MM.1S (cell line): ENCODE measurements around the gene NF2.

Source experiments
- DNase-seq: peaks from one replicate; pipeline ENCODE4 v3.0.0-alpha.2; 2015
- H2AFZ ChIP-seq: fragments of 300-600 bp; sonication (generic); 2 replicates; pipeline ENCODE4 v1.6.0; 2016; ENCODE audit warnings: antibody characterized with exemption, low read length
- H3F3A ChIP-seq: fragments of 300-600 bp; sonication (generic); 2 replicates; pipeline ENCODE4 v1.6.1; 2016; ENCODE audit warnings: mild to moderate bottlenecking, antibody characterized with exemption, low read length, moderate library complexity, mixed read lengths; ENCODE audit not compliant: insufficient read depth
- H3K27ac ChIP-seq: fragments of 300-600 bp; sonication (generic); 2 replicates; pipeline ENCODE4 v1.5.1; 2016; ENCODE audit warnings: mild to moderate bottlenecking, low read length
- H3K27me3 ChIP-seq: fragments of 300-600 bp; sonication (generic); replicated peaks from 2 replicates; pipeline ENCODE4 v1.6.0; 2016; ENCODE audit warnings: low read length; ENCODE audit not compliant: insufficient read depth
- H3K36me3 ChIP-seq: fragments of 300-600 bp; sonication (generic); replicated peaks from 2 replicates; pipeline ENCODE4 v1.6.1; 2016; ENCODE audit warnings: mild to moderate bottlenecking, low read length, mixed read lengths; ENCODE audit not compliant: insufficient read depth
- H3K4me1 ChIP-seq: fragments of 300-600 bp; sonication (generic); 2 replicates; pipeline ENCODE4 v1.6.1; 2016; ENCODE audit warnings: low read length, mixed read lengths
- H3K4me2 ChIP-seq: fragments of 300-600 bp; sonication (generic); 2 replicates; pipeline ENCODE4 v1.6.0; 2016; ENCODE audit warnings: low read depth, low read length
- H3K4me3 ChIP-seq: fragments of 300-600 bp; sonication (generic); 2 replicates; pipeline ENCODE4 v1.5.1; 2016; ENCODE audit warnings: low read length, mixed read lengths
- H3K79me2 ChIP-seq: fragments of 300-600 bp; sonication (generic); 2 replicates; pipeline ENCODE4 v1.6.1; 2016; ENCODE audit warnings: mixed run types, low read length, mixed read lengths
- H3K9ac ChIP-seq: fragments of 300-600 bp; sonication (generic); 2 replicates; pipeline ENCODE4 v1.6.1; 2016; ENCODE audit warnings: low read length, mixed read lengths
- H3K9me2 ChIP-seq: fragments of 300-600 bp; sonication (generic); replicated peaks from 2 replicates; pipeline ENCODE4 v1.6.1; 2016; ENCODE audit warnings: mild to moderate bottlenecking, low read length, mixed read lengths; ENCODE audit not compliant: insufficient read depth
- H3K9me3 ChIP-seq: fragments of 300-600 bp; sonication (generic); replicated peaks from 2 replicates; pipeline ENCODE4 v1.6.1; 2016; ENCODE audit warnings: mild to moderate bottlenecking, low read length, mixed read lengths; ENCODE audit not compliant: insufficient read depth
- H4K20me1 ChIP-seq: fragments of 300-600 bp; sonication (generic); 2 replicates; pipeline ENCODE4 v1.6.1; 2016; ENCODE audit warnings: mild to moderate bottlenecking, low read length, moderate library complexity, mixed read lengths; ENCODE audit not compliant: insufficient read depth
- CTCF ChIP-seq: fragments of 300-600 bp; sonication (generic); IDR thresholded peaks from 2 replicates; pipeline ENCODE4 v1.5.1; 2016; ENCODE audit warnings: antibody characterized with exemption, low read length, mixed read lengths
- EZH2 ChIP-seq: fragments of 300-600 bp; sonication (generic); optimal IDR thresholded peaks from 2 replicates; pipeline ENCODE3; 2017; ENCODE audit warnings: low read depth, mild to moderate bottlenecking, antibody characterized with exemption, low read length, mixed read lengths
- EZH2phosphoT487 ChIP-seq: fragments of 300-600 bp; sonication (generic); IDR thresholded peaks from 2 replicates; pipeline ENCODE4 v1.6.1; 2018; ENCODE audit warnings: antibody characterized with exemption, low read length

The NF2 gene

GRCh38 chr22:29715705-29716104 is 112.3 kb downstream of the NF2 start:
- Histone ChIP-seq H2AFZ (no peak overlapping the region), H3K36me3 (no peaks in the 10 kb centered on the region), H3K9ac (no peak overlapping the region), H3K27me3 (peaks cover 56% of the 10 kb centered on the region), H3K27ac (no peak overlapping the region), H3K4me2 (no peak overlapping the region), H3F3A (no peaks in the 10 kb centered on the region), H4K20me1 (no peaks in the 10 kb centered on the region), H3K9me2 (no peaks in the 10 kb centered on the region), H3K9me3 (no peaks in the 10 kb centered on the region), H3K79me2 (no peaks in the 10 kb centered on the region), H3K4me3 (no peak overlapping the region), H3K4me1 (no peaks in the 10 kb centered on the region)
- TF ChIP-seq CTCF, result no peak
- no peak for TF ChIP-seq EZH2
- no peak for TF ChIP-seq EZH2phosphoT487
- no peak for DNase-seq

- no peak overlapping the region for H3K4me2 ChIP-seq
- TF ChIP-seq CTCF (no peak), EZH2 (no peak), EZH2phosphoT487 (no peak)
- H3K79me2 ChIP-seq, result no peaks in the 10 kb centered on the region
- no peaks in the 10 kb centered on the region for H4K20me1 ChIP-seq
- no peaks in the 10 kb centered on the region for H3K9me3 ChIP-seq
- peaks cover 69% of the 10 kb centered on the region for H3K27me3 ChIP-seq
- no peaks in the 10 kb centered on the region for H3K4me1 ChIP-seq
- no peak overlapping the region for H3K4me3 ChIP-seq
- no peak overlapping the region for H2AFZ ChIP-seq
- no peaks in the 10 kb centered on the region for H3K36me3 ChIP-seq
- H3K9ac ChIP-seq, result no peak overlapping the region
- no peak overlapping the region for H3K27ac ChIP-seq
- H3F3A ChIP-seq, result no peaks in the 10 kb centered on the region
- H3K9me2 ChIP-seq, result no peaks in the 10 kb centered on the region
- peak; percentile 48 for DNase-seq
Measured at GRCh38 chr22:29716814-29717545, 113.5 kb downstream of the NF2 start.

- Histone ChIP-seq H3K9me2 (no peaks in the 10 kb centered on the region), H3K36me3 (no peaks in the 10 kb centered on the region), H3F3A (no peaks in the 10 kb centered on the region), H3K27me3 (peaks cover 77% of the 10 kb centered on the region), H3K4me2 (no peak overlapping the region), H3K79me2 (no peaks in the 10 kb centered on the region), H4K20me1 (no peaks in the 10 kb centered on the region), H3K9me3 (no peaks in the 10 kb centered on the region), H3K4me1 (no peaks in the 10 kb centered on the region), H3K9ac (no peak overlapping the region), H2AFZ (no peak overlapping the region), H3K27ac (no peak overlapping the region), H3K4me3 (no peak overlapping the region)
- TF ChIP-seq EZH2phosphoT487 (no peak), CTCF (no peak), EZH2 (no peak)
- no peak for DNase-seq
Measured at GRCh38 chr22:29717789-29718188, 114.4 kb downstream of the NF2 start.
